GM23338 (cell line): ENCODE data around the gene FMN1. TPM values are rescaled to one million over a fixed set of nuclear protein-coding genes. Genes with fewer than 3 reads are reported as not detected.

Experiments
- ATAC-seq: fragments of 200-7000 bp; cut with Tn5 transposase; 3 replicates; pipeline ENCODE4 v1.9.1; 2020
- DNase-seq: peaks from one replicate; pipeline ENCODE4 v3.0.0-alpha.2; 2015; ENCODE audit warnings: low spot score
- H2AFZ ChIP-seq: fragments of 200-600 bp; sonication (generic); 2 replicates; pipeline ENCODE4 v1.8.0; 2016; ENCODE audit warnings: antibody characterized with exemption, mild to moderate bottlenecking, moderate library complexity
- H3F3A ChIP-seq: fragments of 200-600 bp; sonication (generic); replicated peaks from 2 replicates; pipeline ENCODE4 v1.8.0; 2017; ENCODE audit warnings: antibody characterized with exemption, mixed run types, low read depth
- H3K27ac ChIP-seq: fragments of 200-600 bp; sonication (generic); 2 replicates; pipeline ENCODE4 v1.6.1; 2016; ENCODE audit warnings: low read depth
- H3K27me3 ChIP-seq: fragments of 200-600 bp; sonication (generic); 2 replicates; pipeline ENCODE4 v1.8.0; 2016; ENCODE audit warnings: mild to moderate bottlenecking, mixed run types, moderate library complexity; ENCODE audit not compliant: insufficient read depth
- H3K36me3 ChIP-seq: fragments of 200-600 bp; sonication (generic); 2 replicates; pipeline ENCODE4 v1.8.0; 2016; ENCODE audit warnings: mild to moderate bottlenecking; ENCODE audit not compliant: insufficient read depth
- H3K4me1 ChIP-seq: fragments of 200-600 bp; sonication (generic); 2 replicates; pipeline ENCODE4 v1.8.0; 2016; ENCODE audit warnings: mild to moderate bottlenecking, moderate library complexity; ENCODE audit not compliant: insufficient read depth
- H3K4me2 ChIP-seq: fragments of 200-600 bp; sonication (generic); 2 replicates; pipeline ENCODE4 v1.7.1; 2017; ENCODE audit warnings: mixed run types
- H3K4me3 ChIP-seq: fragments of 200-600 bp; sonication (generic); 2 replicates; pipeline ENCODE4 v1.6.1; 2016; ENCODE audit warnings: mixed run types
- H3K79me2 ChIP-seq: fragments of 200-600 bp; sonication (generic); replicated peaks from 2 replicates; pipeline ENCODE4 v1.8.0; 2017; ENCODE audit warnings: mild to moderate bottlenecking; ENCODE audit not compliant: insufficient read depth
- H3K9me2 ChIP-seq: fragments of 200-600 bp; sonication (generic); 2 replicates; pipeline ENCODE4 v1.8.0; 2017; ENCODE audit not compliant: insufficient read depth
- H4K20me1 ChIP-seq: fragments of 200-600 bp; sonication (generic); replicated peaks from 2 replicates; pipeline ENCODE4 v1.8.0; 2017; ENCODE audit warnings: mild to moderate bottlenecking; ENCODE audit not compliant: insufficient read depth
- H3K27ac Mint-ChIP-seq: 2 replicates; pipeline ENCODE4 v1.8.0; 2020; ENCODE audit warnings: inconsistent platforms, mild to moderate bottlenecking, moderate library complexity, mixed read lengths
- H3K27me3 Mint-ChIP-seq: 3 replicates; pipeline ENCODE4 v1.8.0; 2022; ENCODE audit warnings: low read depth, mild to moderate bottlenecking, moderate library complexity, mixed read lengths, inconsistent platforms; ENCODE audit not compliant: insufficient read depth, poor library complexity
- H3K36me3 Mint-ChIP-seq: 3 replicates; pipeline ENCODE4 v1.8.0; 2021; ENCODE audit warnings: low read depth, mild to moderate bottlenecking, inconsistent platforms, moderate library complexity, mixed read lengths
- H3K4me1 Mint-ChIP-seq: 3 replicates; pipeline ENCODE4 v1.8.0; 2020; ENCODE audit warnings: mild to moderate bottlenecking, inconsistent platforms, mixed read lengths
- H3K4me3 Mint-ChIP-seq: 3 replicates; pipeline ENCODE4 v1.8.0; 2021; ENCODE audit warnings: moderate library complexity, mild to moderate bottlenecking, inconsistent platforms, mixed read lengths
- H3K9me3 Mint-ChIP-seq: 3 replicates; pipeline ENCODE4 v1.8.0; 2020; ENCODE audit warnings: moderate library complexity, mild to moderate bottlenecking, inconsistent platforms, mixed read lengths
- CREB1 ChIP-seq: fragments of 250-450 bp; sonication (Bioruptor Pico); IDR thresholded peaks from 2 replicates; pipeline ENCODE4 v1.5.0; 2020; ENCODE audit warnings: low read depth, mild to moderate bottlenecking, moderate library complexity
- EZH2 ChIP-seq: fragments of 200-600 bp; sonication (generic); IDR thresholded peaks from one replicate; pipeline ENCODE4 v1.8.0; 2017; ENCODE audit warnings: antibody characterized with exemption, mild to moderate bottlenecking, low read depth; ENCODE audit not compliant: unreplicated experiment
- JUNB ChIP-seq: IDR thresholded peaks from one replicate; pipeline ENCODE4 v1.6.1; 2016; ENCODE audit warnings: antibody characterized with exemption; ENCODE audit not compliant: unreplicated experiment
- NANOG ChIP-seq: IDR thresholded peaks from 2 replicates; pipeline ENCODE4 v1.6.1; 2016; ENCODE audit warnings: antibody characterized with exemption, borderline replicate concordance
- POLR2AphosphoS5 ChIP-seq: IDR thresholded peaks from 2 replicates; pipeline ENCODE4 v1.6.1; 2016; ENCODE audit warnings: antibody characterized with exemption, low read depth
- ZNF331 ChIP-seq: fragments of 250-450 bp; sonication (Bioruptor Pico); IDR thresholded peaks from 2 replicates; pipeline ENCODE4 v1.5.0; 2020; ENCODE audit warnings: low read depth, mild to moderate bottlenecking, moderate library complexity
- polyA plus RNA-seq: library from polyadenylated mRNA; unstranded; fragments of >200 nt; fragmentation: Nextera tagmentation; extraction: Ambion mirVana; gene quantifications from 2 replicates; pipeline ENCODE4 v1.2.1, GENCODE V29; 2016
- total RNA-seq: library from RNA; depleted of rRNA; stranded (reverse); fragments of >200 nt; shearing (Covaris generic); gene quantifications from 2 replicates; pipeline ENCODE4 v1.2.3, GENCODE V29; 2014
- TF ChIP-seq, protein P1 (sequence below): fragments of 250-450 bp; sonication (Bioruptor Pico); IDR thresholded peaks from 2 replicates; pipeline ENCODE4 v1.5.0; 2020; ENCODE audit warnings: mild to moderate bottlenecking, moderate library complexity
- TF ChIP-seq, protein P2 (sequence below): IDR thresholded peaks from one replicate; pipeline ENCODE4 v1.6.1; 2018; ENCODE audit warnings: antibody characterized with exemption; ENCODE audit not compliant: unreplicated experiment
- TF ChIP-seq, protein P3 (sequence below), 2 experiments: fragments of 200-600 bp in 1 of 2; sonication (generic) in 1 of 2; conservative IDR thresholded peaks; 2 replicates each; pipeline versions ENCODE4 v1.5.1 to v1.6.1; 2016 to 2017; ENCODE audit warnings: antibody characterized with exemption in 2 of 2, low read depth in 2 of 2, mild to moderate bottlenecking in 2 of 2, moderate library complexity in 1 of 2

Gene FMN1
- total and polyA plus RNA-seq, 2 experiments from 2014 or later, result 1.2 to 1.6 TPM

DNA sequence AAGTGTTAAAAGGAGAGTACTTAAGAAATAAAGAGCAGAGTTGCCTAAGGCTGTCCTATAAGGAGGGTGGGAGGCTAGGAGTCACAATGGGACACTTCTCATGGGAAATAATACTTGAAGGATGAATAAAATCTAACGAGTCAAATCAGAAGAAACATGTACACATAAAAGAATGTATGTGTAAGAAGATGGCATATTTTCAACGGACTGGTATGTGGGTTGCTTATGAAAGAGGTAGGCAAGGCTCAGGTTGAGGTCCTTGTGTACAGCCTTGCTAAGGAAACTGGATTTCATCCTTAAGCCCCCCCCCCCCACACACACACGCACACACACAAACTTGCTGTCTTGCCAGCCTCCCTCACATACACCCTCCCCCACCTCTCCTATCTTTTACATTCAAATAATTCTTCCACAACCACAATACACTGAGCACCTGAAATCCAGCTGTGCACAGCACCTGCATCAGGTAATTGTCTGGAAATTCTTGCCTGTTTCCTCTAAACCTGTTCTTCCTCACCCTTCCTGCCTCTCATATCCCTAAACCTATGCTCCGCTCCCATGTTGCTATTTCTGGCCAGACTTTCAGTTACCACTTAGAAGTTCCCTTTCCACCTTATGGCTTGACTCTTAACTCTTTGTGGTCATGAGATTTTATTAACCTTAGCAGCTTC, 79.2 kb downstream of the FMN1 start (continued):
- TF ChIP-seq, protein P1, sequence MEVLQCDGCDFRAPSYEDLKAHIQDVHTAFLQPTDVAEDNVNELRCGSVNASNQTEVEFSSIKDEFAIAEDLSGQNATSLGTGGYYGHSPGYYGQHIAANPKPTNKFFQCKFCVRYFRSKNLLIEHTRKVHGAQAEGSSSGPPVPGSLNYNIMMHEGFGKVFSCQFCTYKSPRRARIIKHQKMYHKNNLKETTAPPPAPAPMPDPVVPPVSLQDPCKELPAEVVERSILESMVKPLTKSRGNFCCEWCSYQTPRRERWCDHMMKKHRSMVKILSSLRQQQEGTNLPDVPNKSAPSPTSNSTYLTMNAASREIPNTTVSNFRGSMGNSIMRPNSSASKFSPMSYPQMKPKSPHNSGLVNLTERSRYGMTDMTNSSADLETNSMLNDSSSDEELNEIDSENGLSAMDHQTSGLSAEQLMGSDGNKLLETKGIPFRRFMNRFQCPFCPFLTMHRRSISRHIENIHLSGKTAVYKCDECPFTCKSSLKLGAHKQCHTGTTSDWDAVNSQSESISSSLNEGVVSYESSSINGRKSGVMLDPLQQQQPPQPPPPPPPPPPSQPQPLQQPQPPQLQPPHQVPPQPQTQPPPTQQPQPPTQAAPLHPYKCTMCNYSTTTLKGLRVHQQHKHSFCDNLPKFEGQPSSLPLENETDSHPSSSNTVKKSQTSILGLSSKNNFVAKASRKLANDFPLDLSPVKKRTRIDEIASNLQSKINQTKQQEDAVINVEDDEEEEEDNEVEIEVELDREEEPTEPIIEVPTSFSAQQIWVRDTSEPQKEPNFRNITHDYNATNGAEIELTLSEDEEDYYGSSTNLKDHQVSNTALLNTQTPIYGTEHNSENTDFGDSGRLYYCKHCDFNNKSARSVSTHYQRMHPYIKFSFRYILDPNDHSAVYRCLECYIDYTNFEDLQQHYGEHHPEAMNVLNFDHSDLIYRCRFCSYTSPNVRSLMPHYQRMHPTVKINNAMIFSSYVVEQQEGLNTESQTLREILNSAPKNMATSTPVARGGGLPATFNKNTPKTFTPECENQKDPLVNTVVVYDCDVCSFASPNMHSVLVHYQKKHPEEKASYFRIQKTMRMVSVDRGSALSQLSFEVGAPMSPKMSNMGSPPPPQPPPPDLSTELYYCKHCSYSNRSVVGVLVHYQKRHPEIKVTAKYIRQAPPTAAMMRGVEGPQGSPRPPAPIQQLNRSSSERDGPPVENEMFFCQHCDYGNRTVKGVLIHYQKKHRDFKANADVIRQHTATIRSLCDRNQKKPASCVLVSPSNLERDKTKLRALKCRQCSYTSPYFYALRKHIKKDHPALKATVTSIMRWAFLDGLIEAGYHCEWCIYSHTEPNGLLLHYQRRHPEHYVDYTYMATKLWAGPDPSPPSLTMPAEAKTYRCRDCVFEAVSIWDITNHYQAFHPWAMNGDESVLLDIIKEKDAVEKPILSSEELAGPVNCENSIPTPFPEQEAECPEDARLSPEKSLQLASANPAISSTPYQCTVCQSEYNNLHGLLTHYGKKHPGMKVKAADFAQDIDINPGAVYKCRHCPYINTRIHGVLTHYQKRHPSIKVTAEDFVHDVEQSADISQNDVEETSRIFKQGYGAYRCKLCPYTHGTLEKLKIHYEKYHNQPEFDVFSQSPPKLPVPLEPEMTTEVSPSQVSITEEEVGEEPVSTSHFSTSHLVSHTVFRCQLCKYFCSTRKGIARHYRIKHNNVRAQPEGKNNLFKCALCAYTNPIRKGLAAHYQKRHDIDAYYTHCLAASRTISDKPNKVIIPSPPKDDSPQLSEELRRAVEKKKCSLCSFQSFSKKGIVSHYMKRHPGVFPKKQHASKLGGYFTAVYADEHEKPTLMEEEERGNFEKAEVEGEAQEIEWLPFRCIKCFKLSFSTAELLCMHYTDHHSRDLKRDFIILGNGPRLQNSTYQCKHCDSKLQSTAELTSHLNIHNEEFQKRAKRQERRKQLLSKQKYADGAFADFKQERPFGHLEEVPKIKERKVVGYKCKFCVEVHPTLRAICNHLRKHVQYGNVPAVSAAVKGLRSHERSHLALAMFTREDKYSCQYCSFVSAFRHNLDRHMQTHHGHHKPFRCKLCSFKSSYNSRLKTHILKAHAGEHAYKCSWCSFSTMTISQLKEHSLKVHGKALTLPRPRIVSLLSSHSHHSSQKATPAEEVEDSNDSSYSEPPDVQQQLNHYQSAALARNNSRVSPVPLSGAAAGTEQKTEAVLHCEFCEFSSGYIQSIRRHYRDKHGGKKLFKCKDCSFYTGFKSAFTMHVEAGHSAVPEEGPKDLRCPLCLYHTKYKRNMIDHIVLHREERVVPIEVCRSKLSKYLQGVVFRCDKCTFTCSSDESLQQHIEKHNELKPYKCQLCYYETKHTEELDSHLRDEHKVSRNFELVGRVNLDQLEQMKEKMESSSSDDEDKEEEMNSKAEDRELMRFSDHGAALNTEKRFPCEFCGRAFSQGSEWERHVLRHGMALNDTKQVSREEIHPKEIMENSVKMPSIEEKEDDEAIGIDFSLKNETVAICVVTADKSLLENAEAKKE, result no peak
- TF ChIP-seq CREB1 (CRISPR knock-in tag) (no peak), POLR2AphosphoS5 (no peak), JUNB (no peak)
- TF ChIP-seq, protein P2, sequence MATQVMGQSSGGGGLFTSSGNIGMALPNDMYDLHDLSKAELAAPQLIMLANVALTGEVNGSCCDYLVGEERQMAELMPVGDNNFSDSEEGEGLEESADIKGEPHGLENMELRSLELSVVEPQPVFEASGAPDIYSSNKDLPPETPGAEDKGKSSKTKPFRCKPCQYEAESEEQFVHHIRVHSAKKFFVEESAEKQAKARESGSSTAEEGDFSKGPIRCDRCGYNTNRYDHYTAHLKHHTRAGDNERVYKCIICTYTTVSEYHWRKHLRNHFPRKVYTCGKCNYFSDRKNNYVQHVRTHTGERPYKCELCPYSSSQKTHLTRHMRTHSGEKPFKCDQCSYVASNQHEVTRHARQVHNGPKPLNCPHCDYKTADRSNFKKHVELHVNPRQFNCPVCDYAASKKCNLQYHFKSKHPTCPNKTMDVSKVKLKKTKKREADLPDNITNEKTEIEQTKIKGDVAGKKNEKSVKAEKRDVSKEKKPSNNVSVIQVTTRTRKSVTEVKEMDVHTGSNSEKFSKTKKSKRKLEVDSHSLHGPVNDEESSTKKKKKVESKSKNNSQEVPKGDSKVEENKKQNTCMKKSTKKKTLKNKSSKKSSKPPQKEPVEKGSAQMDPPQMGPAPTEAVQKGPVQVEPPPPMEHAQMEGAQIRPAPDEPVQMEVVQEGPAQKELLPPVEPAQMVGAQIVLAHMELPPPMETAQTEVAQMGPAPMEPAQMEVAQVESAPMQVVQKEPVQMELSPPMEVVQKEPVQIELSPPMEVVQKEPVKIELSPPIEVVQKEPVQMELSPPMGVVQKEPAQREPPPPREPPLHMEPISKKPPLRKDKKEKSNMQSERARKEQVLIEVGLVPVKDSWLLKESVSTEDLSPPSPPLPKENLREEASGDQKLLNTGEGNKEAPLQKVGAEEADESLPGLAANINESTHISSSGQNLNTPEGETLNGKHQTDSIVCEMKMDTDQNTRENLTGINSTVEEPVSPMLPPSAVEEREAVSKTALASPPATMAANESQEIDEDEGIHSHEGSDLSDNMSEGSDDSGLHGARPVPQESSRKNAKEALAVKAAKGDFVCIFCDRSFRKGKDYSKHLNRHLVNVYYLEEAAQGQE, result no peak

DNA sequence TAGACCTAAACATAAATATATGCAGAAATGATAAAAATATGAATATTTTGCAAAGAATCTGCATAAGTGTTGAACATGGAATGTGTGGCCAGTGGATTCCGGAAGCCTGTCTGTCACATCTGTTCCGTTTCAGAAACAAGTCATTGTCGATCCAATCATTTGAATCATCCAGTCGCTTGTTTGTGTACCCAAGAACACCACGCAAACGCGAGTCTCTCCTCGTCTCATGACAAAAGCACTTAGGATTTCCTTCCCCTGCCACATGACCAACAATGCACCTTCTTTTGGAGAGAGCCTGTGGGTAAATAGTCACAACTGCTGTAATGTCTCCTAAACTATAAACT, 80.2 kb downstream of the FMN1 start:
- Histone ChIP-seq H3K79me2 (no peaks in the 10 kb centered on the region), H3K27ac (no peak overlapping the region), H2AFZ (no peak overlapping the region), H3K9me2 (no peaks in the 10 kb centered on the region), H3K4me1 (peaks cover 23% of the 10 kb centered on the region), H4K20me1 (no peaks in the 10 kb centered on the region), H3K4me2 (no peak overlapping the region), H3K36me3 (no peaks in the 10 kb centered on the region), H3K27me3 (no peaks in the 10 kb centered on the region), H3F3A (no peaks in the 10 kb centered on the region), H3K4me3 (no peak overlapping the region)
- peak overlapping the region; percentile 36 for H3K27ac Mint-ChIP-seq
- H3K36me3 Mint-ChIP-seq, result no peaks in the 10 kb centered on the region; the same call in 2 of the 3 replicates
- no peaks in the 10 kb centered on the region for H3K9me3 Mint-ChIP-seq
- DNase-seq (no peak), ATAC-seq (no peak)
- H3K4me3 Mint-ChIP-seq, result no peak overlapping the region
- H3K27me3 Mint-ChIP-seq, result no peaks in the 10 kb centered on the region
- H3K4me1 Mint-ChIP-seq, result peaks cover 20% of the 10 kb centered on the region
- TF ChIP-seq NANOG (no peak), ZNF331 (CRISPR knock-in tag) (no peak), EZH2 (no peak), CREB1 (CRISPR knock-in tag) (no peak)
- TF ChIP-seq, protein P3, sequence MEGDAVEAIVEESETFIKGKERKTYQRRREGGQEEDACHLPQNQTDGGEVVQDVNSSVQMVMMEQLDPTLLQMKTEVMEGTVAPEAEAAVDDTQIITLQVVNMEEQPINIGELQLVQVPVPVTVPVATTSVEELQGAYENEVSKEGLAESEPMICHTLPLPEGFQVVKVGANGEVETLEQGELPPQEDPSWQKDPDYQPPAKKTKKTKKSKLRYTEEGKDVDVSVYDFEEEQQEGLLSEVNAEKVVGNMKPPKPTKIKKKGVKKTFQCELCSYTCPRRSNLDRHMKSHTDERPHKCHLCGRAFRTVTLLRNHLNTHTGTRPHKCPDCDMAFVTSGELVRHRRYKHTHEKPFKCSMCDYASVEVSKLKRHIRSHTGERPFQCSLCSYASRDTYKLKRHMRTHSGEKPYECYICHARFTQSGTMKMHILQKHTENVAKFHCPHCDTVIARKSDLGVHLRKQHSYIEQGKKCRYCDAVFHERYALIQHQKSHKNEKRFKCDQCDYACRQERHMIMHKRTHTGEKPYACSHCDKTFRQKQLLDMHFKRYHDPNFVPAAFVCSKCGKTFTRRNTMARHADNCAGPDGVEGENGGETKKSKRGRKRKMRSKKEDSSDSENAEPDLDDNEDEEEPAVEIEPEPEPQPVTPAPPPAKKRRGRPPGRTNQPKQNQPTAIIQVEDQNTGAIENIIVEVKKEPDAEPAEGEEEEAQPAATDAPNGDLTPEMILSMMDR (conservative IDR thresholded peaks at IDR 0.05; ENCODE audit: low read depth in 2 of 2), result no peak
